Fibroblast of lung (primary cell): ENCODE data around the gene LRRC70. TPM values are rescaled to one million over a fixed set of nuclear protein-coding genes. Genes with fewer than 3 reads are reported as not detected.

Source experiments
- DNase-seq, 2 donors: peaks; one replicate each; pipeline versions ENCODE4 v3.0.0 to v3.0.0-alpha.2; 2010; ENCODE audit warnings: low read depth in 2 of 2
- H2AFZ ChIP-seq: 2 replicates; pipeline ENCODE4 v1.5.1; 2012; ENCODE audit warnings: low read length, control low read depth, inconsistent platforms
- H3K27ac ChIP-seq: 2 replicates; pipeline ENCODE4 v1.5.1; 2011; ENCODE audit warnings: low read length, control low read depth; ENCODE audit not compliant: insufficient read depth
- H3K27me3 ChIP-seq: 2 replicates; pipeline ENCODE4 v1.5.1; 2011; ENCODE audit warnings: mild to moderate bottlenecking, low read length; ENCODE audit not compliant: control insufficient read depth, insufficient read depth
- H3K36me3 ChIP-seq: 2 replicates; pipeline ENCODE4 v1.5.1; 2011; ENCODE audit warnings: low read length; ENCODE audit not compliant: control insufficient read depth, insufficient read depth
- H3K4me1 ChIP-seq: 2 replicates; pipeline ENCODE4 v1.5.1; 2011; ENCODE audit warnings: low read length; ENCODE audit not compliant: control insufficient read depth, insufficient read depth; ENCODE audit errors: extremely low read depth
- H3K4me2 ChIP-seq: 2 replicates; pipeline ENCODE4 v1.5.1; 2011; ENCODE audit warnings: low read length, control low read depth; ENCODE audit not compliant: insufficient read depth; ENCODE audit errors: extremely low read depth
- H3K4me3 ChIP-seq, 4 experiments: fragments of 200-600 bp in 1 of 4; sonication (generic) in 1 of 4; replicated peaks in 1 of 4; 2 replicates each; pipeline ENCODE4 v1.5.1; 2011 to 2016; ENCODE audit warnings: low read length in 4 of 4, low read depth in 3 of 4, mild to moderate bottlenecking in 3 of 4, control low read depth in 2 of 4, inconsistent platforms in 1 of 4, mixed read lengths in 1 of 4; ENCODE audit not compliant: insufficient read depth in 1 of 4; ENCODE audit errors: control extremely low read depth in 1 of 4
- H3K79me2 ChIP-seq: 2 replicates; pipeline ENCODE4 v1.5.1; 2012; ENCODE audit warnings: mild to moderate bottlenecking, low read length, inconsistent platforms; ENCODE audit not compliant: control insufficient read depth, insufficient read depth
- H3K9ac ChIP-seq: 2 replicates; pipeline ENCODE4 v1.5.1; 2011; ENCODE audit warnings: mild to moderate bottlenecking, low read length, control low read depth; ENCODE audit not compliant: insufficient read depth
- H3K9me3 ChIP-seq: 2 replicates; pipeline ENCODE4 v1.5.1; 2012; ENCODE audit warnings: low read depth, low read length; ENCODE audit not compliant: control insufficient read depth, insufficient read depth
- H4K20me1 ChIP-seq: 2 replicates; pipeline ENCODE4 v1.5.1; 2011; ENCODE audit warnings: low read length; ENCODE audit not compliant: control insufficient read depth, insufficient read depth; ENCODE audit errors: extremely low read depth
- EZH2 ChIP-seq: IDR thresholded peaks from 2 replicates; pipeline ENCODE4 v1.5.1; 2012; ENCODE audit warnings: low read length, control low read depth, mild to moderate bottlenecking; ENCODE audit errors: missing control alignments
- polyA plus RNA-seq, 2 donors: library from polyadenylated mRNA; depleted of rRNA in 1 of 2; stranded (reverse) in 1 of 2; unstranded in 1 of 2; fragments of >200 nt; gene quantifications; 2 replicates each; pipeline ENCODE4 v1.2.1, GENCODE V29; 2011 to 2012; ENCODE audit warnings: missing spikeins in 1 of 2
- total RNA-seq: library from RNA; depleted of rRNA; stranded (reverse); fragments of >200 nt; gene quantifications from 2 replicates; pipeline ENCODE4 v1.2.1, GENCODE V29; 2014
- TF ChIP-seq, protein P1 (sequence below), 2 donors: IDR thresholded peaks in 1 of 2; conservative IDR thresholded peaks in 1 of 2; 1 replicate in 1 of 2; 2 replicates in 1 of 2; pipeline ENCODE4 v1.5.1; 2011 to 2012; ENCODE audit warnings: low read length in 2 of 2, control low read depth in 1 of 2, inconsistent platforms in 1 of 2, low read depth in 1 of 2, mild to moderate bottlenecking in 1 of 2

Gene LRRC70
- total and polyA plus RNA-seq, 2 donors (not counting 1 experiment from before 2014, with no cell fraction given): 0.34 to 1.3 TPM

DNA sequence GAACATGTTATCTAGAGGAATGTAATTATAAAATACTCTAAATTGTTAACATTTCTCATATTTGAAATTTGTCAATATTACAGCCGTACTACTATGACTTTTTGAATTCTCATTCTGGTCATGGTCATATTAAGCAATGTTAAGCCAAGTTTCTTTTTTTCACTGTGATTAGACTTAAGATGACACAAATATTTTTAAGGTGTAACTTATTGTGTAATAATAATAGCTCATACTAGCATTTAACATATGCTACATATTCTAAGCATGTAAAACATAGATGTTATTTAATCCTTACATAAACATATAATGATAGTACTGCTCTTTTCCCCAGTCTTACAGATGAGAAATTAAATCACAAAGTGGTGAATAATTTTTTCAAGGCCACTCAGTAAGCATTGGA is 35.9 kb upstream of the LRRC70 start:
- Histone ChIP-seq H3K4me2 (no peak overlapping the region), H4K20me1 (no peaks in the 10 kb centered on the region), H3K27ac (no peak overlapping the region), H3K36me3 (no peaks in the 10 kb centered on the region), H3K9me3 (no peaks in the 10 kb centered on the region), H3K4me1 (no peaks in the 10 kb centered on the region), H3K79me2 (no peaks in the 10 kb centered on the region), H2AFZ (no peak overlapping the region), H3K4me3 (no peak overlapping the region), H3K27me3 (no peaks in the 10 kb centered on the region), H3K9ac (no peak overlapping the region)
- DNase-seq: no peak
- TF ChIP-seq, protein P1, sequence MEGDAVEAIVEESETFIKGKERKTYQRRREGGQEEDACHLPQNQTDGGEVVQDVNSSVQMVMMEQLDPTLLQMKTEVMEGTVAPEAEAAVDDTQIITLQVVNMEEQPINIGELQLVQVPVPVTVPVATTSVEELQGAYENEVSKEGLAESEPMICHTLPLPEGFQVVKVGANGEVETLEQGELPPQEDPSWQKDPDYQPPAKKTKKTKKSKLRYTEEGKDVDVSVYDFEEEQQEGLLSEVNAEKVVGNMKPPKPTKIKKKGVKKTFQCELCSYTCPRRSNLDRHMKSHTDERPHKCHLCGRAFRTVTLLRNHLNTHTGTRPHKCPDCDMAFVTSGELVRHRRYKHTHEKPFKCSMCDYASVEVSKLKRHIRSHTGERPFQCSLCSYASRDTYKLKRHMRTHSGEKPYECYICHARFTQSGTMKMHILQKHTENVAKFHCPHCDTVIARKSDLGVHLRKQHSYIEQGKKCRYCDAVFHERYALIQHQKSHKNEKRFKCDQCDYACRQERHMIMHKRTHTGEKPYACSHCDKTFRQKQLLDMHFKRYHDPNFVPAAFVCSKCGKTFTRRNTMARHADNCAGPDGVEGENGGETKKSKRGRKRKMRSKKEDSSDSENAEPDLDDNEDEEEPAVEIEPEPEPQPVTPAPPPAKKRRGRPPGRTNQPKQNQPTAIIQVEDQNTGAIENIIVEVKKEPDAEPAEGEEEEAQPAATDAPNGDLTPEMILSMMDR (conservative IDR thresholded peaks at IDR 0.05 in 1 of 2, IDR thresholded peaks at IDR 0.05 in 1 of 2; ENCODE audit: low read depth in 1 of 2, low read length in 2 of 2): no peak
- TF ChIP-seq EZH2: no peak

DNA sequence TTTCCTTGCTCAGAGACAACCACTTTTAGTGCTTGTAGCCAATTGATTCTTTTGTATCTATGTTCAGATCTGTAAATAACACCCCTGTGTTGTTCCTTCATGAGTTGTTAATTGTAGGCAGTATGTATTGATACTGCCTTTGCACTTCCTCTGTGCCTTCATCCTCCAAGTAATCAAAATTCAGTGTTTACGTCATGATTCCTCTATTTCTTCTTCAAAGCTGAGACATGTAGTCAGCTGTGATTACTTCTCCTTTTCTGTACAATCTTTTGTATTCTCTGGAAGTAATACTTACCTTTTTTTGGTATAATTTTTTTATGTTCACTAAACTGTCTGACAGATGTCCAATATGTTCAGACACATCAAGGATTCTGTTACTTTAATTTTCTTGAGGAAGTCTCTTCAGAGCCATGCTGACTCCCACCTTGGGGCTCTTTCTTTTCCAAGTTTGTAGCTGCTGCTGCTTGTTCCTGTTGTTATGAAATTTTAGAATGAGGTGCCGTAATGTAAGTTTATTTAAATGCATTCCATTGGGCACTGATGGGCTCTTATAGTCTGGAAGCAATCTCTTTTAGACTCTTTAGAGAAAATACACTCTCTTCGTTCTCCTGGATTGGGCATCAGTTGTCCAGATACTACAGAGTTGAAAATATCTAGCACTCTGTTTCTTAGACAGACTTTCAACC is 30.5 kb upstream of the LRRC70 start:
- TF ChIP-seq, protein P1 (conservative IDR thresholded peaks at IDR 0.05 in 1 of 2, IDR thresholded peaks at IDR 0.05 in 1 of 2; ENCODE audit: low read depth in 1 of 2, low read length in 2 of 2): no peak
- no peak for TF ChIP-seq EZH2
- Histone ChIP-seq H3K36me3 (no peaks in the 10 kb centered on the region), H3K27ac (no peak overlapping the region), H3K27me3 (no peaks in the 10 kb centered on the region), H2AFZ (no peak overlapping the region), H4K20me1 (no peaks in the 10 kb centered on the region), H3K79me2 (no peaks in the 10 kb centered on the region), H3K9me3 (no peaks in the 10 kb centered on the region), H3K9ac (no peak overlapping the region), H3K4me1 (no peaks in the 10 kb centered on the region), H3K4me3 (no peak overlapping the region), H3K4me2 (no peak overlapping the region)
- DNase-seq: peak in 1 of 2 donors; percentile 11

DNA sequence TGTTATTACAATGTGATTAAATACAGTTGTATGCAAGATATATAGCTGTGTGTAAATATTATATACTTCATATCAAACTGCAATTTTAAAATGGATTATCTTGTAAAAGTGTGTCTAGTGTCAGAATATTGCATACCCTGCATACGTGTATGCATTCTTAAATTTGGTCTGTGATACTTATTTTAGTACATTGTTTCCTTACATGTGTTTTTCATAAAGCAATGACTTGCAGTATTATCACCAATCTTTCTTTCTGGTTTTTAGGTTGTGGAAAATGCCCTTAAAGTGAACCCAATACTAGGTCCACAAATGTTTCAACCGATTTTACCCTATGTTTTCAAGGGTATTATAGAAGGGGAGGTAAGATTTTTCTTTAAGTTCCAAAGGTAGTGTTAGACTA is 28.5 kb upstream of the LRRC70 start:
- no peak overlapping the region for H3K4me3 ChIP-seq
- no peak for DNase-seq
- no peak overlapping the region for H3K9ac ChIP-seq
- H3K27me3 ChIP-seq: no peaks in the 10 kb centered on the region
- no peaks in the 10 kb centered on the region for H3K9me3 ChIP-seq
- H2AFZ ChIP-seq: no peak overlapping the region
- no peaks in the 10 kb centered on the region for H3K4me1 ChIP-seq
- H3K36me3 ChIP-seq: no peaks in the 10 kb centered on the region
- no peaks in the 10 kb centered on the region for H4K20me1 ChIP-seq
- no peak for TF ChIP-seq EZH2
- TF ChIP-seq, protein P1 (conservative IDR thresholded peaks at IDR 0.05 in 1 of 2, IDR thresholded peaks at IDR 0.05 in 1 of 2; ENCODE audit: low read depth in 1 of 2, low read length in 2 of 2): no peak
- no peaks in the 10 kb centered on the region for H3K79me2 ChIP-seq
- no peak overlapping the region for H3K4me2 ChIP-seq
- no peak overlapping the region for H3K27ac ChIP-seq
